ENCODE measurements around the gene ELK4.
"Not testable (repeated sequence)": the region's sequence is repeated elsewhere in the genome, so short reads cannot be mapped to it uniquely, and the experiment has no call there.

ELK4 gene

GRCh38 chr1:205663286-205663936, 31.6 kb upstream of the ELK4 start:
- DNase-seq: no peak

DNA sequence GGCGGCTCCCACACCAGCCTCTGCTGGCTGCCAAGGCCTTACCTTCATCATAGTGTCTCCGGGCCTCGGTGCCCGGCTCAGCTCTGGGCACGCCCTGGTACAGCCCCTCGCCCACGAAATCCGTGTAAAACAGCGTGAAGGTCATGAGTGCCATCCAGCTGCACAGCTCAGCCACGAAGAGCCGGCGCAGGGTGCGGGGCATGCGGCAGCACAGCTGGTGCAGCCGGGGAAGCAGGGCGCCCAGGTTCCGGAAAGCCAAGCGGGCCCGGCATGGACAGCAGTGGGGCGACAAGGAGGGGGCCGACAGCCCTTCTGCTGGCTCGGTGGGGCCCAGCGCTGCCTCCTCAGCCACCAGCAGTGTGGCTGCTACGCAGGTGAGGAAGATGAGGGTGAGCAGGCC, 31.0 kb upstream of the ELK4 start:
- DNase-seq: no peak

- no peak for DNase-seq
These were observed 30.4 kb upstream of the ELK4 start for GRCh38 chr1:205662135-205662738.

GRCh38 chr1:205661429-205662134, 29.8 kb upstream of the ELK4 start:
- DNase-seq: no peak

DNA sequence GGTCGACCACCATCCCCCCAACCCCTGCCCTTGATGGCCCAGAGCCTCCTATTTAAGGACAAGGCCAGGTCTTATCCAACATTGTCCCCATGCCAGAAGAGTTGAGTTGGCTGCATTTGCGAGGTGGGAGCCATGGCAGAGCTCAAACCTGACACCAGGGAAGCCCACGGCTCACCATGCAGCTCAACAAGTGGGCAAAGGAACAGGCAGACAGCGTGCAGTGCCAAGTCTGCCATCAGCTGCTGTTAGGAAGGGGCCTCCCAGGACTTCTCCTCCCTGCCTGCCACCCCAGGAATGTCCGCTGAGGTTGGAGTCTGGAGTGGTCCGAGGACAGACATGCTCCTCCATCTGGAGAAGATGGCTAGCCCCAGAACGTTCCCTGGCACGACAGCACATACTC, 28.6 kb upstream of the ELK4 start:
- DNase-seq: no peak

DNA sequence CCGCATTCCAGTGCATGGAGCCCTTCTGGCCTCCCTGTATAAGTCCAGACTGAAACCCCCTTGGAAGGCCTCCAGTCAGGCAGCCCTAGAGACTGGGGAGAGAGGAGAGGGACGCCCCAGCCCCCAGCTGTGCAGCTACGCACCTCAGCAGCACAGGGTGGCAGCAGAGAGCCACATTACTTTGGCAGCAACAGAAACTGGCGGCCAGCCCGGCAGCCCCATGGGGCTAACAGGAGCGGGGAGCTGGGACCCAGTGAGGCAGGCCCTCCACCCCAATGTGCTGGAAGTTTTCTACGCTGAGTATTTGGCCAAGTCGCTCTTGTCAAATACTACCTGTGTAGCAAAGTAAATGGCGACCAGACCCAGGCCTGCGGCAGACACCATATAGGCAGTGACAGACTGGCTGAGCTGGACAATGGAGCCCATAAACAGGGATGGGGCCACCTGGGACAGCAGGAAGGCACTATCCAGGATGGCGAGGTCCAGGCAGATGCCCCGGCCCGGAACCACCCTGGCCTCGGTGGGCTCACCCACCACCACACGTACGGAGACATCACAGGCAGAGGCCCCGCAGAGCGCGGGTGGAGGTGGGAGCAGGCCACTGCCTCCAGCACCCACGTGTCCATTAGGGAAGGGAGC, 27.3 kb upstream of the ELK4 start:
- peak; percentile 46 to 62 for DNase-seq

DNA sequence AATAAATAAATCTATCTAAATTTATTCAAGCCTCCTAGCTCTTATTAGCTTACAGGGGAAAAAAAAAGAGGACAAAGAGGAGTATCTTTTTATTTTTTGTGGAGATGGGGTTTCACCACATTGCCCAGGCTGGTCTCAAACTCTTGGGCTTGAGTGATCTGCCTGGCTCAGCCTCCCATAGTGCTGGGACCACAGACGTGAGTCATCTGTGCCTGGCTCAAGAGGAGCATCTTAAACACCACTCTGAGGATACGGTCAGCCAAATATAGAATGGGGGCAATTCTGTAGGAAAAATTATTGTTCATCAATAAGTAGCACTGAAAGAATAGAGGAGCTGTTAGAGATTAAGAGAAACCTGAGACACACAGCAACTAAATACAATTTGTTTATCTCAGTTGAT, 24.4 kb upstream of the ELK4 start:
- DNase-seq: no peak

DNA sequence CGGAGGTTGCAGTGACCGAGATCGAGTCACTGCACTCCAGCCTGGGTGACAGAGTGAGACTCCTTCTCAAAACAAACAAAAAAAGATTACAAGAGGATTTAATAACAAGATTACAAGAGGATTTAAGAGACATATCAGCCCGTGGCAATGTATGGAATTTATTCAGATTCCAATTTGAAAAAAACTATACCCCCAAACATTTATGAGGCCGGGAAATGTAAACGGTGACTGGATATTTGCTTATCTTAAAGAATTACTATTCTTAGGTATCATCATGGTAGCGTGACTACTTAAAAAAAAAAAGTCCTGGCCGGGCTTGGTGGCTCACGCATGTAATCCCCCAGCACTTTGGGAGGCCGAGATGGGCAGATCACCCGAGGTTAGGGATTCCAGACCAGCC, 21.2 kb upstream of the ELK4 start:
- DNase-seq: no peak

DNA sequence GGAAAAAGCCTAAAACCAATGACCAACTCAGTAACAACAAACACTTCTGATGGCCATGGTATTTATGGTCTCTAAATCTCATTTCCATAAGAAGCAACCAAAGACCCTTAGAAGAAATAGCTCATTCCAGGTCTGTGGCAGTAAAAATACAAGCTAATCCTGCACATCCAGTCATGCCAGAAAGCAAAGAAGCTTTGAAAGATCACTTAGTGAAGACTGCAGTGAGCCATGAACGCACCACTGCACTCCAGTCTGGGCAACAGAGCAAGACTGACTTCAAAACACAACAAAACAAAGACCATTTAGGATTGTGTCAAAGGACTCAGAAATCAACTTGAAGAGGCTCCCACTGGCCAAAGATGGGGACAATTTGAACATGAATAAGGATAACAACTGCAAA, 18.4 kb upstream of the ELK4 start:
- no peak for DNase-seq

DNA sequence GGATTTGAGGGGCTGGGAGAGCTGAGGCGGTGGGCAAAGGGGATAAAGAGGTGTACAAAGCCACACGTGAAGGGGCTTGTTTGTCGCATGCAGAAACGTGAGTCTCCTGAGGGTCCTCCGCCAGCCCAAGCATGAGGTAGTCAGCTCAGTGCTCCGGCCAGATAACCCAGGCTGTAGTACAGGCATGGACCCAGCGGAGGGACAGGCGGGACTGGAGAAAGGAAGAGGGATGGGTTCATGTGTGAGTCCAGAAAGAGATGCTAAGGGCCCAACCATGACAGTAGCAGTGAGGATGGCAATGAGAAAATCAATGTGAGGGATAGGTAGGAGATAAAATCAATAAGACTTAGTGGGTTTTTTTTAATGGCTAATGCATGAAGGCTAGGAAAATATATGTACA, 13.7 kb upstream of the ELK4 start:
- DNase-seq: no peak

- no peak for DNase-seq
These were observed 11.0 kb upstream of the ELK4 start for GRCh38 chr1:205642679-205643307.

DNA sequence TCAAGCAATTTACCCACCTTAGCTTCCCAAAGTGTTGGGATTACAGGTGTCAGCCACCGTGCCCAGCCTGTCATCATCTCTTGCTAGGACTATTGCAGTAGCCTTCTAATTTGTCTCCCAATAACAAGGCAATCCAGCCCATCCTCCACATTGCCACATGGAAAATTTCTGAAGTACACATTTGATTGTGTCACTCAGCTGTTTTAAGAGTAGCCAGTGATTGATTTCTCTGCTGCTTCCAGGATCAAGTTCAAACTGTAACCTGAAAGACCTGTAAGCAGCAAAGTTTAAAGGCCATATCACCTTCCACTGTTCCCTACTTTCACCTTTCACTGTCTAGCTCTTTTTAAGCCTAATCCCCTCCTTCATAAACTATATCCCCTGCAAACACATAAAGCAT, 7.8 kb upstream of the ELK4 start:
- no peak for DNase-seq

- DNase-seq: no peak
These were observed 6.2 kb upstream of the ELK4 start for GRCh38 chr1:205637854-205638468.

- DNase-seq: no peak
These were observed 4.9 kb upstream of the ELK4 start for GRCh38 chr1:205636732-205637131.

DNA sequence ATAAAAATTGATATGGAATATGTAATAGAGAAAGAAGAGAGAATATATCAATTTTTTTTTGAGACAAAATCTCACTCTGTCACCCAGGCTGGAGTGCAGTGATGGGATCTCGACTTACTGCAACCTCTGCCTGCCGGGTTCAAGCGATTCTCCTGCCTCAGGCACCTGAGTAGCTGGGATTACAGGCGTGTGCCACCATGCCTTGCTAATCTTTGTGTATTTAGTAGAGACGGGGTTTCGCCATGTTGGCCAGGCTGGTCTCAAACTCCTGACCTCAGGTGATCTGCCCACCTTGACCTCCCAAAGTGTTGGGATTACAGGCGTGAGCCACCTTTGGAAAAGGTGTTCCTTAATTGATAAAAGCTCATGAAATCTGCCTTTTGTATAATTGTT, 4.3 kb upstream of the ELK4 start:
- not testable (repeated sequence) for DNase-seq

DNA sequence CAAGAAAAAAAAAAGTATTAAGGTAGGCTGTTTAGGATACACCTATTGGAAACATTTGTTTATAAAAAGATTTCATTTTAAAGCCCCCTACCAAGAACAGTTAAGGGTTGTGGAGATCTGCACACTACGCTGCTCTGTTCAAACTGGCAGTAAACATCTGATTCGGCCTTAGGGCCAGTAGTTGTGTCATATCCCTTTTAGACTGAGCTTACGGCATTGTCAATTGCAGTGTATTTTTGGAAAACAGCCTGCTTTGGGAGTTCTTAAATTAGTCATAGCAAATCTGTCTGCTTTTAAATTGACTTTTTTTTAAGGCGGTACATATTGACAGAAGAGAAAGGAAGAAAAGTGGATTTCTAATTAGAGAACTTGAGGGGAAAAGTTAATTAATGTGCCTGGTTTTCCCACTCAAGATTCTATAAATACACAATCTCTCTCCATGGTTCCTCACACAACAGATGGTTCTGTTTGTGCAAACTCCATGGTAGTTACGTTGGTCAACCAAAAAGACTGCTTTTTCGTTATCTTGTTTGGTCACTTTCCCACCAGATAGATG, 1.7 kb upstream of the ELK4 start:
- DNase-seq: no peak

- no peak for DNase-seq
These were observed 908 bp upstream of the ELK4 start for GRCh38 chr1:205632669-205633169.

DNA sequence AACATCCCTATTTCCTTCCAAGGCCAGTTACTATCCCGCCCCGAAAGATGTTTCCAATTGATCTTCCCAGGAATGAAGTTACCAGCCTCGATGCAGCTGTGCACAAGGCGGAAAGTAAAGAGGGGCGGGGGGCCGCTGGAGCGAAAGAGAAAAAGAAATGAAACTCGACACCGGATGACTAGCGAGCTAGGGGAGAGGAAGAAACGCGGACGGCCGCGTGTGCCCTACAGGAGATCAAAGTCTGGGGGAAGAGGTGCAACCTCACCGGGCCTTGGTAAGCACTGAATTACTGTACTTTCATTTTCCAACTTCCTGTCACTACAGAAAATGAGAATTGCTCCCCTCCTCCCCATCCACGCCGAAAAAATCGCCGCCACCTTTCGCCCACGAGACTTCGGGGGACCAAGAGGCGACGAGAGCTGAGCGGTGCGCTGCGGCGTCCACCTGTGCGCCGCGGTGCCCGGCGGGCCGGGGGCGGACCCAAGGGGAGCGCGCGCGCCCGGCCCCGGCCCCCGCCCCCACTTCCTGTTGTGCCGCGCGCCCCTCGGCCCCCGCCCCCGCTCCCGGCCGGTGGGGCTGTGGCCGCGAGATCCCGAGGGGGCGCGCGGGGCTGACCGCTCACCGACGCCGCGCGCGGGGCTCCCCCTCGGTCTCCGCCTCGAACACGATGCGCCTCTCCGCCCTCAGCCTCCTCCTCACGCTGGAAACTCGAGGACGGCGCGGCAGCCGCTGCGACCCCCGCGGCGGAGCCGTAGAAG, 622 bp downstream of the ELK4 start:
- DNase-seq: peak; percentile 26 to 48

GRCh38 chr1:205630651-205631009, 1.2 kb downstream of the ELK4 start:
- no peak for DNase-seq

- DNase-seq: no peak
These were observed 1.6 kb downstream of the ELK4 start for GRCh38 chr1:205630241-205630640.

- DNase-seq: no peak
These were observed 2.1 kb downstream of the ELK4 start for GRCh38 chr1:205629751-205630150.

- DNase-seq: no peak
These were observed 3.9 kb downstream of the ELK4 start for GRCh38 chr1:205627956-205628355.

All from AML-193 (cell line).